ENCODE measurements around the gene HNRNPL.
A peak's percentile ranks its signal among the peaks of the same experiment; 100 is the strongest.
"Not testable (repeated sequence)": the region's sequence is repeated elsewhere in the genome, so short reads cannot be mapped to it uniquely, and the experiment has no call there.

The HNRNPL gene

GRCh38 chr19:38869160-38869835 is 19.5 kb upstream of the HNRNPL start:
- DNase-seq: peak; percentile 37

GRCh38 chr19:38868551-38868950 is 18.8 kb upstream of the HNRNPL start:
- no peak for DNase-seq

- no peak for DNase-seq
Observed at GRCh38 chr19:38867171-38867780, 17.5 kb upstream of the HNRNPL start.

GRCh38 chr19:38862321-38863059 is 12.7 kb upstream of the HNRNPL start:
- DNase-seq: no peak

GRCh38 chr19:38861368-38861767 is 11.6 kb upstream of the HNRNPL start:
- DNase-seq: no peak

GRCh38 chr19:38859631-38860204 is 9.9 kb upstream of the HNRNPL start:
- DNase-seq: not testable (repeated sequence)

GRCh38 chr19:38856813-38857212 is 7.0 kb upstream of the HNRNPL start:
- no peak for DNase-seq

GRCh38 chr19:38855751-38856150 is 6.0 kb upstream of the HNRNPL start:
- not testable (repeated sequence) for DNase-seq

- not testable (repeated sequence) for DNase-seq
Observed at GRCh38 chr19:38854961-38855360, 5.2 kb upstream of the HNRNPL start.

GRCh38 chr19:38853214-38853613 is 3.4 kb upstream of the HNRNPL start:
- no peak for DNase-seq

- DNase-seq: peak; percentile 71
Observed at GRCh38 chr19:38852231-38853044, 2.7 kb upstream of the HNRNPL start.

GRCh38 chr19:38851622-38852230 is 1.9 kb upstream of the HNRNPL start:
- peak; percentile 92 for DNase-seq

- peak; percentile 48 for DNase-seq
Observed at GRCh38 chr19:38850976-38851621, 1.3 kb upstream of the HNRNPL start.

- no peak for DNase-seq
Observed at GRCh38 chr19:38850436-38850975, 720 bp upstream of the HNRNPL start.

GRCh38 chr19:38849147-38849859 is 483 bp downstream of the HNRNPL start:
- DNase-seq: peak; percentile 98

- DNase-seq: no peak
Observed at GRCh38 chr19:38848299-38849146, 1.3 kb downstream of the HNRNPL start.

- DNase-seq: no peak
Observed at GRCh38 chr19:38846097-38846496, 3.7 kb downstream of the HNRNPL start.

- no peak for DNase-seq
Observed at GRCh38 chr19:38845374-38846024, 4.3 kb downstream of the HNRNPL start.

- DNase-seq: no peak
Observed at GRCh38 chr19:38844093-38844686, 5.6 kb downstream of the HNRNPL start.

Measured in CD4-positive, alpha-beta T cell treated with Interleukin-12 subunit alpha and Interleukin-12 subunit beta, for 1 hour (primary cell).